ENCODE results near the gene ARL15. TPM values are rescaled to one million over a fixed set of nuclear protein-coding genes. Genes with fewer than 3 reads are reported as not detected.

Gene ARL15
- total RNA-seq, 1 experiment from 2014 or later = 140 TPM

DNA sequence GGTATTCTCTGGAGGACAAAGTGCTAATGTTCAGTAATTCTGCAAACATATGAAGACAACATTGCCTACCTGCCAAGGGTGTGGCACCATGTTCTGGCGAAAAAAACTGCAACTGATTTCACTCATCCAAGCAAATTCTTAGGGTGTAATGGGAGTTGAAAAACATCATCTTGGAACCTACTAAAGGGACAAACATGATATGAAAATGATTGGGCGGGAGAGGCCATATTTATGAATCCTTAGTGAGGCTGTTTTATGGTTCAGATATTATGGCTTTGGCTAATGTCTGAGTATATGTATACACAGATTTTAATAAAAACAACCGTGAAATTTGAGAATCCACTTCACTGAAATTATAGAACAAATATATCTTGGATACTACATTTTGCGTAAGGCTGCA, 225.7 kb downstream of the ARL15 start:
- Histone ChIP-seq H3K27me3 (replicated peaks; ENCODE audit: control insufficient read depth, insufficient read depth, low read length) (no peaks in the 10 kb centered on the region), H3K4me1 (0 out of 2 replicates have a peak, but pooled peaks cover 5% of the 10 kb centered on the region), H3K9me3 (no peaks in the 10 kb centered on the region), H3K4me3 (ENCODE audit: low read depth, low read length) (no peak overlapping the region), H3K36me3 (ENCODE audit: control insufficient read depth, insufficient read depth, low read length) (no peaks in the 10 kb centered on the region)
- peaks cover 8% of the 10 kb centered on the region for H3K4me1 Mint-ChIP-seq (ENCODE audit: low read depth, unreplicated experiment)
- no peak overlapping the region for H3K4me3 Mint-ChIP-seq (ENCODE audit: unreplicated experiment)
- TF ChIP-seq, protein P1, sequence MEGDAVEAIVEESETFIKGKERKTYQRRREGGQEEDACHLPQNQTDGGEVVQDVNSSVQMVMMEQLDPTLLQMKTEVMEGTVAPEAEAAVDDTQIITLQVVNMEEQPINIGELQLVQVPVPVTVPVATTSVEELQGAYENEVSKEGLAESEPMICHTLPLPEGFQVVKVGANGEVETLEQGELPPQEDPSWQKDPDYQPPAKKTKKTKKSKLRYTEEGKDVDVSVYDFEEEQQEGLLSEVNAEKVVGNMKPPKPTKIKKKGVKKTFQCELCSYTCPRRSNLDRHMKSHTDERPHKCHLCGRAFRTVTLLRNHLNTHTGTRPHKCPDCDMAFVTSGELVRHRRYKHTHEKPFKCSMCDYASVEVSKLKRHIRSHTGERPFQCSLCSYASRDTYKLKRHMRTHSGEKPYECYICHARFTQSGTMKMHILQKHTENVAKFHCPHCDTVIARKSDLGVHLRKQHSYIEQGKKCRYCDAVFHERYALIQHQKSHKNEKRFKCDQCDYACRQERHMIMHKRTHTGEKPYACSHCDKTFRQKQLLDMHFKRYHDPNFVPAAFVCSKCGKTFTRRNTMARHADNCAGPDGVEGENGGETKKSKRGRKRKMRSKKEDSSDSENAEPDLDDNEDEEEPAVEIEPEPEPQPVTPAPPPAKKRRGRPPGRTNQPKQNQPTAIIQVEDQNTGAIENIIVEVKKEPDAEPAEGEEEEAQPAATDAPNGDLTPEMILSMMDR (IDR thresholded peaks at IDR 0.05; ENCODE audit: insufficient read depth in 1 of 2, low read depth in 1 of 2, low read length in 1 of 2, severe bottlenecking in 1 of 2, unreplicated experiment in 1 of 2) = no peak
- H3K36me3 Mint-ChIP-seq (ENCODE audit: insufficient read depth, unreplicated experiment) = peaks cover 49% of the 10 kb centered on the region
- H3K27me3 Mint-ChIP-seq (ENCODE audit: insufficient read depth, unreplicated experiment) = no peaks in the 10 kb centered on the region
- no peak overlapping the region for H3K27ac Mint-ChIP-seq (ENCODE audit: unreplicated experiment)
- no peaks in the 10 kb centered on the region for H3K9me3 Mint-ChIP-seq (ENCODE audit: unreplicated experiment)
- intact Hi-C loops (cut with micrococcal nuclease; ENCODE audit: unreplicated experiment) = no loop called here
- no TSS peak for BruUV-seq (replicated peaks)
- no peak for DNase-seq
- ChIA-PET POLR2A (no interaction called here), CTCF (no interaction called here)

DNA sequence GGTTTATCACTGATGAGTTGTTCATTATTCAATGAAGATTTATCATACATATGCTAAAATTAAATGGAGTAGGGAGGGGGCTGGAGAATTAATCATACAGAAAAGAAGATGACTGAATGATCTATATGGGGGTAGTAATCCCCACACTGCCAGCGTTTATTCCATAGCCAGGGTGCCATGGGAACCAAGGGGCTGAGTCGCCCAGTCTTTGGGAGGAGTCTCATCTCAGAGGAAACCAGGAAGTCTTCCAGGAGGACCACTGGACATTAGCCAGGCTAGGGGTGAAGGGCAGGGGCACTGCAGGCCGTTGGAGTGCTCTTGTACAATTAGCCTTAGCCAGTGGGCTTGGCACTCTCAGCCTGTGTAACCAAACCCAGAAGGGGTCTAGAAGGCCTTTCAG, 226.5 kb downstream of the ARL15 start:
- Mint-ChIP-seq H3K27ac (ENCODE audit: unreplicated experiment) (no peak overlapping the region), H3K36me3 (ENCODE audit: insufficient read depth, unreplicated experiment) (peaks cover 49% of the 10 kb centered on the region), H3K27me3 (ENCODE audit: insufficient read depth, unreplicated experiment) (no peaks in the 10 kb centered on the region), H3K9me3 (ENCODE audit: unreplicated experiment) (no peaks in the 10 kb centered on the region), H3K4me1 (ENCODE audit: low read depth, unreplicated experiment) (peaks cover 8% of the 10 kb centered on the region), H3K4me3 (ENCODE audit: unreplicated experiment) (no peak overlapping the region)
- H3K36me3 ChIP-seq (ENCODE audit: control insufficient read depth, insufficient read depth, low read length) = no peaks in the 10 kb centered on the region
- CTCF ChIA-PET = no interaction called here
- BruUV-seq (replicated peaks) = no TSS peak
- intact Hi-C loops (cut with micrococcal nuclease; ENCODE audit: unreplicated experiment) = no loop called here
- no peak for DNase-seq
- POLR2A ChIA-PET = no interaction called here
- H3K4me1 ChIP-seq = 0 out of 2 replicates have a peak, but pooled peaks cover 5% of the 10 kb centered on the region
- H3K27me3 ChIP-seq (replicated peaks; ENCODE audit: control insufficient read depth, insufficient read depth, low read length) = no peaks in the 10 kb centered on the region
- H3K9me3 ChIP-seq = no peaks in the 10 kb centered on the region
- H3K4me3 ChIP-seq (ENCODE audit: low read depth, low read length) = no peak overlapping the region
- TF ChIP-seq, protein P1 (IDR thresholded peaks at IDR 0.05; ENCODE audit: insufficient read depth in 1 of 2, low read depth in 1 of 2, low read length in 1 of 2, severe bottlenecking in 1 of 2, unreplicated experiment in 1 of 2) = no peak

DNA sequence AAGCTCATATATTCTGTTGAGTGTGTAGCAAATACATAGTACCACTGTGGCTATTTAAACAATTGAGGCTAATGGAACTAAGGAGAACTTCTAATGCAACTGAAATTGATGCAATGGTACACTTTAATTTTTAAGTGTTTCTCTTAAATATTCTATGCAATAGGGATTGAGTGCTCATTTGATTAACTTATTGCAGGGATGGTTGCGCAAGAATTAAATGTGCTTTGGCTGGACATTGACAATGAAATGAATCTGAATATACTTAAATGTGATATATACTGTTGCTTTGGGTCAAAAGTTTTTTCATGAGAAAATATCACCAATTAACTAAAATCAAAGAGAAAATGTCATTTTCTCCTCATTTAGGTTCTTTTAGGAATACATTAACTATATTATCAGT, 227.1 kb downstream of the ARL15 start:
- TF ChIP-seq, protein P1 (IDR thresholded peaks at IDR 0.05; ENCODE audit: insufficient read depth in 1 of 2, low read depth in 1 of 2, low read length in 1 of 2, severe bottlenecking in 1 of 2, unreplicated experiment in 1 of 2) = no peak
- Histone ChIP-seq H3K27me3 (replicated peaks; ENCODE audit: control insufficient read depth, insufficient read depth, low read length) (no peaks in the 10 kb centered on the region), H3K9me3 (no peaks in the 10 kb centered on the region), H3K36me3 (ENCODE audit: control insufficient read depth, insufficient read depth, low read length) (no peaks in the 10 kb centered on the region), H3K4me1 (0 out of 2 replicates have a peak, but pooled peaks cover 4% of the 10 kb centered on the region), H3K4me3 (ENCODE audit: low read depth, low read length) (no peak overlapping the region)
- Mint-ChIP-seq H3K9me3 (ENCODE audit: unreplicated experiment) (no peaks in the 10 kb centered on the region), H3K4me3 (ENCODE audit: unreplicated experiment) (no peak overlapping the region), H3K4me1 (ENCODE audit: low read depth, unreplicated experiment) (peaks cover 6% of the 10 kb centered on the region), H3K27me3 (ENCODE audit: insufficient read depth, unreplicated experiment) (no peaks in the 10 kb centered on the region), H3K27ac (ENCODE audit: unreplicated experiment) (no peak overlapping the region), H3K36me3 (ENCODE audit: insufficient read depth, unreplicated experiment) (peaks cover 46% of the 10 kb centered on the region)
- ChIA-PET CTCF (no interaction called here), POLR2A (no interaction called here)
- no peak for DNase-seq
- no TSS peak for BruUV-seq (replicated peaks)
- intact Hi-C loops (cut with micrococcal nuclease; ENCODE audit: unreplicated experiment) = no loop called here

Measured in Caco-2 (cell line).